Glutamatergic neuron (in vitro differentiated cells): Measurements from ENCODE around the gene TTC17. TPM values are rescaled to one million over a fixed set of nuclear protein-coding genes. Genes with fewer than 3 reads are reported as not detected.
A peak's percentile ranks its signal among the peaks of the same experiment; 100 is the strongest.

Experiments used
- DNase-seq: peaks from one replicate; pipeline ENCODE4 v3.0.0; 2022
- H3K27ac Mint-ChIP-seq: one replicate; pipeline ENCODE4 v1.8.0; 2020; ENCODE audit warnings: mild to moderate bottlenecking, mixed read lengths, inconsistent platforms; ENCODE audit not compliant: unreplicated experiment
- H3K27me3 Mint-ChIP-seq: one replicate; pipeline ENCODE4 v1.8.0; 2020; ENCODE audit warnings: mild to moderate bottlenecking, moderate library complexity, mixed read lengths, inconsistent platforms; ENCODE audit not compliant: unreplicated experiment
- H3K36me3 Mint-ChIP-seq: one replicate; pipeline ENCODE4 v1.8.0; 2020; ENCODE audit warnings: mild to moderate bottlenecking, mixed read lengths, inconsistent platforms; ENCODE audit not compliant: unreplicated experiment
- H3K4me1 Mint-ChIP-seq: one replicate; pipeline ENCODE4 v1.8.0; 2020; ENCODE audit warnings: mild to moderate bottlenecking, low read depth, mixed read lengths, inconsistent platforms; ENCODE audit not compliant: unreplicated experiment
- H3K4me3 Mint-ChIP-seq: one replicate; pipeline ENCODE4 v1.8.0; 2020; ENCODE audit warnings: mild to moderate bottlenecking, mixed read lengths, inconsistent platforms; ENCODE audit not compliant: unreplicated experiment
- H3K9me3 Mint-ChIP-seq: one replicate; pipeline ENCODE4 v1.8.0; 2020; ENCODE audit warnings: mild to moderate bottlenecking, moderate library complexity, mixed read lengths, inconsistent platforms; ENCODE audit not compliant: unreplicated experiment
- CTCF ChIP-seq: fragments of 200-600 bp; sonication (generic); IDR thresholded peaks from one replicate; pipeline ENCODE4 v1.5.0; 2021; ENCODE audit not compliant: partially characterized antibody, unreplicated experiment
- total RNA-seq: library from RNA; stranded (reverse); fragmentation: NEBNext Ultra II Directional; extraction: Animal tissue kit (Norgen Biotek cat#: 25700); gene quantifications from one replicate; pipeline ENCODE4 v1.2.1, GENCODE V29; 2021; ENCODE audit not compliant: unreplicated experiment

The TTC17 gene
- total RNA-seq, 1 donor from 2014 or later, result 92.0 TPM

DNA sequence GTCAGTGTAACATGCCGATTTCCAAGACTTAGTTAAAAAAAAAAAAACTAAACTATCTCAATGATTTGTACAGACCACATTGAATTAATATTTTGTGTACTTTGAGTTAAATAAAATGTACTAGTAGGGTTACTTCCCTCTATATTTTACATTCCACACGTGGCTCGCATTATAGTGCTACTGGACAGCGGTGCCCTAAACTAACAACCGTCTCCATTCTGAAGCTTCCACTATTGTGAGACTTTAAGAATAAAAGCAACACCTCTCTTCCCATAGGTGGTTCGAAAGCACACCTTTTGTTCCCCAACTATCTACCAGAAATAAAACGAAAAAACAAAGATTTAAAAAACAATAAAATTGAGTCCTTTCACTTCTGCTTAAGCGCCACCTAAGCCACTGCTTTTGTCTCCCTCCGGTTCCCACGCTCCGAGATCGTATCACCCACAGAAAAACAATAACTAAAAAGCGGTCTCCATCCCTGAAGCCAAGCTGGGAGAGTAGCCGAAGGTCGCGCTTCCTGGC lies 380 bp upstream of the TTC17 start:
- Mint-ChIP-seq H3K9me3 (peaks cover 8% of the 10 kb centered on the region), H3K4me1 (peaks cover 11% of the 10 kb centered on the region), H3K27ac (peak overlapping the region; percentile 91), H3K27me3 (peaks cover 3% of the 10 kb centered on the region), H3K4me3 (peak overlapping the region; percentile 97), H3K36me3 (no peaks in the 10 kb centered on the region)
- no peak for DNase-seq
- no peak for TF ChIP-seq CTCF

DNA sequence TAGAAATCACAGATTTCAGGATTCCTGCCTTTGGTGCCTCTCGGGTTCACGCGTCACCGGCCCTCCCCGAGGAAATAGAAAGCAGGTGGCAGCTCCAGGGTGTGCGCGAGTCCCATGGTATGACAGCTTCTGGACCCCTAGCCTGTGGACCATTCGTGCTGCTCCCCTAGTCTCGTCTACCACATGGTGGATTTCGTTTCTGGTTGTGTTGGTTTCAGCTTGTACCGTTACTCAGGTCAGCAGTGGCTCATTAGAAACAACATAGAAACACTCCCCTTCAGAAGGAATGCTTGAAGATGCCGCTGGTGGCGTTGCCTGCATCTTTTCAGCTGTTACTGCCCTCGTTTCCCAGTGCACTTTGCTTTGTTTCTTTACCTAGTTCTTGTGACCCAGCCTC lies 700 bp downstream of the TTC17 start:
- Mint-ChIP-seq H3K27ac (peak overlapping the region; percentile 91), H3K4me3 (peak overlapping the region; percentile 97), H3K4me1 (peaks cover 11% of the 10 kb centered on the region), H3K27me3 (peaks cover 3% of the 10 kb centered on the region), H3K36me3 (no peaks in the 10 kb centered on the region), H3K9me3 (peaks cover 8% of the 10 kb centered on the region)
- DNase-seq, result no peak
- no peak for TF ChIP-seq CTCF

GRCh38 chr11:43360361-43361032 lies 1.8 kb downstream of the TTC17 start:
- Mint-ChIP-seq H3K27me3 (peaks cover 3% of the 10 kb centered on the region), H3K27ac (no peak overlapping the region), H3K36me3 (no peaks in the 10 kb centered on the region), H3K9me3 (peaks cover 8% of the 10 kb centered on the region), H3K4me1 (peaks cover 11% of the 10 kb centered on the region), H3K4me3 (peak overlapping the region; percentile 97)
- TF ChIP-seq CTCF, result no peak
- no peak for DNase-seq

DNA sequence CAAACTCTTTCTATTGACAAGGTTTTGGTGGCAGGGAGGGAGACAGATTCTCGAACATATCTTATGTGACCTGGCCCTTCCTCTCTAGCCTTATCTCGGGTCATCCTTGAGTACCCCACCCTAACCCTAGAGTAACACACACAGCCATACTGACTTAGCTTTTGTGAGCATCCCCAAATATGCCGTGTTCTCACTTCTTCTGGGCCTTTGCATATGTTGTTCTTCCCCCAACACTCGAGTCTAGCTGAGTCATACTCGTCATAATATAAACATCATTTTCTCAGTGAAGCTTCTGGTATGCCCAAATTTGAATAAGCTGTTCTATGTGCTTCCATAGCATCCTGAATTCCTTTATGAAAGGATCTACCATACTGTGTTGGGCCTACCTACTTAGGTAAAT lies 8.0 kb downstream of the TTC17 start:
- TF ChIP-seq CTCF, result no peak
- H3K9me3 Mint-ChIP-seq, result no peaks in the 10 kb centered on the region
- no peak overlapping the region for H3K27ac Mint-ChIP-seq
- no peak for DNase-seq
- H3K36me3 Mint-ChIP-seq, result no peaks in the 10 kb centered on the region
- no peaks in the 10 kb centered on the region for H3K27me3 Mint-ChIP-seq
- peaks cover 8% of the 10 kb centered on the region for H3K4me1 Mint-ChIP-seq
- H3K4me3 Mint-ChIP-seq, result no peak overlapping the region

DNA sequence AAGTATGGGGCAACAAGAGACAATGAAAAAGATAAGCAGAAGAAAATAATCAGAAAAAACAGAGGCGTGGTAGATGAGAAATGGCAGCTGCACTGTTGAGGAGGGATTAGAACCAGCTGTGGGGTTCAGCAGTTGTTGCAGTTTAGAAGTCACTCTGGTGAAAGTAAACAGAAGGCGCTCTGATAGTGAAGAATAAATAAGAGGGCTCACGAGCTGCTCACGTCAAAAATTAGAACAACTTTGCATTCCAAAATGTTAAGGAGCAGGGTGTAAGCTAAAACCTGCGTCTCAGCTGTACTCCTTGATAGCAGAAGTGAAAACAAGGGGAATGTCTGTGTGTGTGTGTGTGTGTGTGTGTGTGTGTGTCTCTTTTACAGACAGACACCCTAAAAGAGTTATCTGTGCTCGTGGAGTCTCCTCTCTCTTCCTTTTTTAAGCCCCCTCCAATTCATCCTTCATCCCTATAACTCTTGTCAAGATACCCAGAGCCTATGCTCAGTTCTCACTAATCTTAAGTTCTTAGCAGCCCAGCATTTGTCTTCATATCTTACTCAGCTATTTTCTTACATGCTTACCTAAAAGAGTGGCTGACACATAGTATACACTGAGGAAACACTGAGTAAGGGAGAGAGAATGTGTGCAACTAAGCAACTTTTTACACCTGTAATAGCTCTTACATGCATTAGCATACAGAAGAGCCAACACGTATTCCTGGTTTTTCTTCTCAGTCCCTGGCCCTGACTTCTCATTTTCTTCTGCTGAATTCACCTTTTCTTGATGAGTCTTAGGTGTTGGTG lies 8.9 kb downstream of the TTC17 start:
- H3K4me1 Mint-ChIP-seq, result peaks cover 8% of the 10 kb centered on the region
- H3K4me3 Mint-ChIP-seq, result no peak overlapping the region
- H3K27me3 Mint-ChIP-seq, result no peaks in the 10 kb centered on the region
- H3K9me3 Mint-ChIP-seq, result no peaks in the 10 kb centered on the region
- H3K36me3 Mint-ChIP-seq, result no peaks in the 10 kb centered on the region
- no peak for DNase-seq
- H3K27ac Mint-ChIP-seq, result no peak overlapping the region
- no peak for TF ChIP-seq CTCF
